Activated CD4-positive, alpha-beta T cell treated with anti-CD3 and anti-CD28 coated beads, Interleukin-2, amount 50 U/mL, for 48 hours (primary cell): Measurements from ENCODE around the gene RAB14.
A peak's percentile ranks its signal among the peaks of the same experiment; 100 is the strongest.

Experiments used
- DNase-seq, 2 experiments: peaks; one replicate each; pipeline ENCODE4 v3.0.0-alpha.2; 2020

The RAB14 gene

GRCh38 chr9:121201738-121202533 lies at the start of gene RAB14:
Gene RAB14 (minus strand): TSS chr9:121201869. CDS start chr9:121193412, 8,457 bp downstream.
- peak; percentile 100 for DNase-seq

- DNase-seq, result no peak
These were observed 47.9 kb upstream of the RAB14 start for GRCh38 chr9:121249563-121249962.

GRCh38 chr9:121246821-121247561 lies 45.3 kb upstream of the RAB14 start:
- no peak for DNase-seq

- DNase-seq, result no peak
These were observed 41.3 kb upstream of the RAB14 start for GRCh38 chr9:121242959-121243346.

- no peak for DNase-seq
These were observed 40.7 kb upstream of the RAB14 start for GRCh38 chr9:121242219-121242958.

- no peak for DNase-seq
These were observed 38.9 kb upstream of the RAB14 start for GRCh38 chr9:121240472-121241135.

- DNase-seq, result no peak
These were observed 38.2 kb upstream of the RAB14 start for GRCh38 chr9:121239851-121240250.

GRCh38 chr9:121239071-121239470 lies 37.4 kb upstream of the RAB14 start:
- no peak for DNase-seq

GRCh38 chr9:121237916-121238315 lies 36.2 kb upstream of the RAB14 start:
- DNase-seq, result no peak

- DNase-seq, result no peak
These were observed 33.8 kb upstream of the RAB14 start for GRCh38 chr9:121235512-121235911.

GRCh38 chr9:121234832-121235161 lies 33.1 kb upstream of the RAB14 start:
- no peak for DNase-seq

GRCh38 chr9:121233906-121234831 lies 32.5 kb upstream of the RAB14 start:
- no peak for DNase-seq

- no peak for DNase-seq
These were observed 30.6 kb upstream of the RAB14 start for GRCh38 chr9:121232251-121232650.

- no peak for DNase-seq
These were observed 28.6 kb upstream of the RAB14 start for GRCh38 chr9:121230256-121230655.

GRCh38 chr9:121227862-121228261 lies 26.2 kb upstream of the RAB14 start:
- no peak for DNase-seq

- no peak for DNase-seq
These were observed 24.5 kb upstream of the RAB14 start for GRCh38 chr9:121226175-121226574.

GRCh38 chr9:121225240-121225639 lies 23.6 kb upstream of the RAB14 start:
- DNase-seq, result no peak

GRCh38 chr9:121222524-121223171 lies 21.0 kb upstream of the RAB14 start:
- DNase-seq, result no peak

- DNase-seq, result no peak
These were observed 20.0 kb upstream of the RAB14 start for GRCh38 chr9:121221664-121222055.

- DNase-seq, result no peak
These were observed 19.5 kb upstream of the RAB14 start for GRCh38 chr9:121220996-121221663.

GRCh38 chr9:121219530-121219929 lies 17.9 kb upstream of the RAB14 start:
- no peak for DNase-seq
